GM19240 (cell line): Measurements from ENCODE around the gene FCSK.
A peak's percentile ranks its signal among the peaks of the same experiment; 100 is the strongest.

Experiments used
- DNase-seq: peaks from one replicate; pipeline ENCODE4 v3.0.0; 2011; ENCODE audit warnings: low spot score; ENCODE audit not compliant: insufficient read length

Gene FCSK

GRCh38 chr16:70476272-70477020 is 22.1 kb downstream of the FCSK start:
- DNase-seq = peak; percentile 98

- no peak for DNase-seq
Measured at GRCh38 chr16:70478169-70478568, 23.8 kb downstream of the FCSK start.

- DNase-seq = no peak
Measured at GRCh38 chr16:70478912-70479341, 24.5 kb downstream of the FCSK start.

GRCh38 chr16:70480127-70481105 is 26.0 kb downstream of the FCSK start:
- no peak for DNase-seq

- no peak for DNase-seq
Measured at GRCh38 chr16:70481929-70482536, 27.6 kb downstream of the FCSK start.

- no peak for DNase-seq
Measured at GRCh38 chr16:70482624-70483023, 28.2 kb downstream of the FCSK start.

GRCh38 chr16:70483426-70483825 is 29.0 kb downstream of the FCSK start:
- no peak for DNase-seq

- no peak for DNase-seq
Measured at GRCh38 chr16:70484867-70485266, 30.5 kb downstream of the FCSK start.

GRCh38 chr16:70490261-70490660 is 35.9 kb downstream of the FCSK start:
- no peak for DNase-seq

- DNase-seq = no peak
Measured at GRCh38 chr16:70493802-70494201, 39.4 kb downstream of the FCSK start.

GRCh38 chr16:70494202-70494770 is 39.9 kb downstream of the FCSK start:
- DNase-seq = no peak

GRCh38 chr16:70494777-70495176 is 40.4 kb downstream of the FCSK start:
- DNase-seq = no peak

- DNase-seq = no peak
Measured at GRCh38 chr16:70495425-70496182, 41.2 kb downstream of the FCSK start.

- no peak for DNase-seq
Measured at GRCh38 chr16:70496513-70496912, 42.1 kb downstream of the FCSK start.

GRCh38 chr16:70508752-70509151 is 54.4 kb downstream of the FCSK start:
- DNase-seq = no peak

GRCh38 chr16:70510216-70510615 is 55.8 kb downstream of the FCSK start:
- no peak for DNase-seq

GRCh38 chr16:70511833-70512232 is 57.4 kb downstream of the FCSK start:
- no peak for DNase-seq

GRCh38 chr16:70512456-70512855 is 58.1 kb downstream of the FCSK start:
- no peak for DNase-seq

GRCh38 chr16:70520612-70521297 is 66.4 kb downstream of the FCSK start:
- DNase-seq = no peak
